T-cell (primary cell): ENCODE measurements around the gene PTPRM. TPM values are rescaled to one million over a fixed set of nuclear protein-coding genes. Genes with fewer than 3 reads are reported as not detected.

Experiments used
- ATAC-seq, 4 experiments: fragments of 200-7000 bp in 3 of 4; fragments of 150-1000 bp in 1 of 4; cut with Tn5 transposase; replicated peaks in 1 of 4; 1 replicate in 3 of 4; 2 replicates in 1 of 4; pipeline ENCODE4 v1.10.0; 2021; ENCODE audit warnings: moderate library complexity in 3 of 4, mild to moderate bottlenecking in 2 of 4, moderate number of reproducible peaks in 1 of 4
- CTCF ChIA-PET, 2 donors: fragments of 300-600 bp; sonication (Branson Sonifier 250); formaldehyde crosslinking; loops; one replicate each; lab custom pipeline; 2022; ENCODE audit warnings: antibody characterized with exemption in 2 of 2; lab: Charles Lee
- POLR2A ChIA-PET, 2 donors: fragments of 300-600 bp; sonication (Branson Sonifier 250); formaldehyde crosslinking; loops; one replicate each; lab custom pipeline; 2022; ENCODE audit warnings: antibody characterized with exemption in 2 of 2; lab: Charles Lee
- DNase-seq, 35 experiments: peaks; one replicate each; pipeline versions ENCODE4 v3.0.0 to v3.0.0-alpha.2; 2013 to 2023
- H3K27ac ChIP-seq: one replicate; pipeline ENCODE4 v1.5.1; 2013; ENCODE audit warnings: low read length
- H3K27me3 ChIP-seq, 2 experiments: replicated peaks in 1 of 2; 1 replicate in 1 of 2; 2 replicates in 1 of 2; pipeline versions ENCODE4 v1.6.1 to v1.7.0; 2013; ENCODE audit warnings: low read length in 1 of 2, mixed read lengths in 1 of 2; ENCODE audit not compliant: control insufficient read depth in 2 of 2, insufficient read depth in 2 of 2; ENCODE audit errors: extremely low read depth in 1 of 2
- H3K36me3 ChIP-seq, 2 donors: 1 replicate in 1 of 2; 2 replicates in 1 of 2; pipeline versions ENCODE4 v1.6.1 to v1.7.0; 2013; ENCODE audit warnings: low read length in 1 of 2; ENCODE audit not compliant: control insufficient read depth in 2 of 2, insufficient read depth in 1 of 2; ENCODE audit errors: extremely low read depth in 1 of 2
- H3K4me1 ChIP-seq, 2 experiments: 1 replicate in 1 of 2; 2 replicates in 1 of 2; pipeline versions ENCODE4 v1.6.1 to v1.7.0; 2013; ENCODE audit warnings: low read length in 2 of 2, mixed read lengths in 1 of 2; ENCODE audit not compliant: insufficient read depth in 2 of 2, control insufficient read depth in 1 of 2; ENCODE audit errors: extremely low read depth in 1 of 2
- H3K4me3 ChIP-seq, 2 donors: 1 replicate in 1 of 2; 2 replicates in 1 of 2; pipeline versions ENCODE4 v1.5.1 to v1.7.0; 2013; ENCODE audit warnings: mild to moderate bottlenecking in 2 of 2, low read length in 1 of 2, moderate library complexity in 1 of 2; ENCODE audit not compliant: control insufficient read depth in 1 of 2; ENCODE audit errors: extremely low read depth in 1 of 2
- H3K9me3 ChIP-seq: 2 replicates; pipeline ENCODE4 v1.7.0; 2013
- H3K27ac Mint-ChIP-seq, 2 donors: one replicate each; pipeline ENCODE4 v1.8.0; 2020 to 2021; ENCODE audit warnings: mild to moderate bottlenecking in 2 of 2, mixed read lengths in 2 of 2
- H3K27me3 Mint-ChIP-seq, 2 donors: one replicate each; pipeline ENCODE4 v1.8.0; 2021 to 2022; ENCODE audit warnings: mixed read lengths in 2 of 2
- H3K36me3 Mint-ChIP-seq: one replicate; pipeline ENCODE4 v1.8.0; 2021; ENCODE audit warnings: mixed read lengths
- H3K4me1 Mint-ChIP-seq, 3 donors: one replicate each; pipeline ENCODE4 v1.8.0; 2020 to 2022; ENCODE audit warnings: mixed read lengths in 3 of 3, mild to moderate bottlenecking in 1 of 3
- H3K4me3 Mint-ChIP-seq, 3 donors: one replicate each; pipeline ENCODE4 v1.8.0; 2020 to 2022; ENCODE audit warnings: mild to moderate bottlenecking in 3 of 3, mixed read lengths in 3 of 3, moderate library complexity in 3 of 3
- H3K9me3 Mint-ChIP-seq, 3 donors: one replicate each; pipeline ENCODE4 v1.8.0; 2020 to 2022; ENCODE audit warnings: mixed read lengths in 3 of 3
- WGBS: methylation state at CpG from one replicate; pipeline ENCODE4 v1.1.5; 2013; ENCODE audit warnings: missing lambda C conversion rate; ENCODE audit not compliant: insufficient coverage; 5-methylcytosine and 5-hydroxymethylcytosine counted together
- total RNA-seq, 35 experiments: library from RNA in 6 of 35; stranded (reverse) in 6 of 35; fragments of 120-200 nt in 1 of 35; gene quantifications; one replicate each; pipeline versions ENCODE4 v1.2.1 to v1.2.4 and lab custom pipeline; 2013 to 2026

PTPRM gene
- total RNA-seq, 5 donors from 2014 or later (not counting 1 experiment from before 2014, with no cell fraction given), result 4.1 to 47.4 (median 7.1) TPM

DNA sequence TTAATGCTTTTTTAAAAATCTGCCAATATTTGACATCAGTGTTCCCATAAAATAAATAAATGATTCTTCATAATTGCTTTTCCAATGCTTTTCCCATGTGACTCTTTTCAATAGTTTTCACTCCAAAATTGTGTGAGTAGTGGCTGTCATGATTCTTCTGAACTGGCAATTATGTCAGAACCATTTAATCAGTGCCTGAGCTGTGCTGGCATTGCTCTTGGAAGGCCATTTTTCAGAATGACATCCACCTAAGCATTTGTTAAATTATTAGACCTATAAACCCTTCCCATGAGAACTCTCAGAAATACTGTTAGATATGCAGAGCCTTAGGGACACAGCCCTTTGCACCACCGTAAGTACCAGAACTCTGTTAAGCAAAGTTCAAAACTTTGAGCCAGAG, 707.3 kb downstream of the PTPRM start:
- Histone ChIP-seq H3K36me3 (no peaks in the 10 kb centered on the region), H3K4me3 (no peak overlapping the region), H3K4me1 (no peaks in the 10 kb centered on the region), H3K27ac (no peak overlapping the region), H3K27me3 (no peaks in the 10 kb centered on the region), H3K9me3 (no peaks in the 10 kb centered on the region)
- Mint-ChIP-seq H3K4me1 (no peaks in the 10 kb centered on the region), H3K27me3 (no peaks in the 10 kb centered on the region), H3K27ac (no peak overlapping the region), H3K4me3 (no peak overlapping the region), H3K36me3 (no peaks in the 10 kb centered on the region), H3K9me3 (peaks cover 0 to 3% (median 0%) of the 10 kb centered on the region in 3 donors)
- ChIA-PET POLR2A (no interaction called here), CTCF (no interaction called here)
- DNase-seq, result no peak
- WGBS, result 86% methylated on average over 1 of the region's 1 CpG
- ATAC-seq, result no peak

GRCh38 chr18:8276406-8276805, 709.3 kb downstream of the PTPRM start:
- no peak for ATAC-seq
- Histone ChIP-seq H3K4me1 (no peaks in the 10 kb centered on the region), H3K9me3 (no peaks in the 10 kb centered on the region), H3K4me3 (no peak overlapping the region), H3K27ac (no peak overlapping the region), H3K27me3 (no peaks in the 10 kb centered on the region), H3K36me3 (no peaks in the 10 kb centered on the region)
- H3K4me3 Mint-ChIP-seq, result no peak overlapping the region
- ChIA-PET POLR2A (no interaction called here), CTCF (no interaction called here)
- no CpG with 5 or more reads among the region's 3 CpGs for whole genome bisulfite sequencing
- DNase-seq, result no peak
- peaks cover 0 to 3% (median 0%) of the 10 kb centered on the region in 3 donors for H3K9me3 Mint-ChIP-seq
- no peak overlapping the region for H3K27ac Mint-ChIP-seq
- no peaks in the 10 kb centered on the region for H3K36me3 Mint-ChIP-seq
- no peaks in the 10 kb centered on the region for H3K27me3 Mint-ChIP-seq
- H3K4me1 Mint-ChIP-seq, result no peaks in the 10 kb centered on the region

DNA sequence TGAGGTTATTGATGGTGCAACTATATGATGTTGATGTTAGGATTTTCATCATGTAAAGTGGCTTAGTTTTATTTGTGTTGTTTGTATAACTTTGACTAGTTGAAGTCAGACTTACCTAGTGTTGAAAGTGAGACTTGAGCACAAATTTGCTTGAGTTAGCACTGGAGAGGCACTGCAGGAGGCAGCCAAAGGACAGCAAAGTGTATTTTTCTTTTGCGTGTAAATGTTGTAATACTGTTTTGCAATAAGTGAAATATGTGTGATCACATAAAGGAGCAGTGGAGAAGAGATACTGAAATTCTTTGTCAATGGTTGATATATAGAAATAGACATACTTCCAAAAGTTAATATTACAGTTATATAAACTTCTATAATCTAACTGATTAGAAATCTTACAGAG, 710.2 kb downstream of the PTPRM start:
- H3K9me3 ChIP-seq, result no peaks in the 10 kb centered on the region
- H3K4me1 ChIP-seq, result no peaks in the 10 kb centered on the region
- Mint-ChIP-seq H3K36me3 (no peaks in the 10 kb centered on the region), H3K9me3 (peaks cover 0 to 3% (median 0%) of the 10 kb centered on the region in 3 donors), H3K4me1 (no peaks in the 10 kb centered on the region), H3K27ac (no peak overlapping the region), H3K4me3 (no peak overlapping the region), H3K27me3 (no peaks in the 10 kb centered on the region)
- H3K27me3 ChIP-seq, result no peaks in the 10 kb centered on the region
- no peak overlapping the region for H3K27ac ChIP-seq
- ChIA-PET POLR2A (interaction anchor here in 1 of 2 donors (0.6 kb wide), 1 partner anchor 34 kb away, joined by 3 read pairs; no protein-coding TSS in a partner anchor), CTCF (no interaction called here)
- no peak overlapping the region for H3K4me3 ChIP-seq
- WGBS, result no CpG with 5 or more reads among the region's 1 CpG
- DNase-seq, result no peak
- no peaks in the 10 kb centered on the region for H3K36me3 ChIP-seq
- no peak for ATAC-seq

DNA sequence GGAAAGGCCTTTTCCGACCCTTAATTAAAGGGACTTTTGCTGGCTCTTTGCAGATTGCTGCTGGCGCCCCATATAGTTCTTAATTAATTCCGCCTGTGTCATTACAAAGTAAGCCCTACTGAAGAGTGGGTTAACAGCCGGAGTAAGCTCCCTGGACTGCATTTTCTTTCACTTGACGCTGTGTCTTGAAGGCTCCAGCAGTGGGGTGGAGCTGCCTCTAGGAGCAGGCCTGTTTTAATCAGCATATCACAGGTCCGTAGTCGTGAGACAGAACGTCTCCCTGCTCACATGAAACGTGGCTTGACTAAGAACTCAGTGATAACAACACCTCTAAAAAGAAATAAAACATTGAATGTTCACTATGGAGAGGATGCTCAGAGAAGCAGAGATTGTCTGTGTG, 712.2 kb downstream of the PTPRM start:
- H3K36me3 ChIP-seq, result no peaks in the 10 kb centered on the region
- H3K4me1 Mint-ChIP-seq, result no peaks in the 10 kb centered on the region
- no peak overlapping the region for H3K27ac Mint-ChIP-seq
- DNase-seq (no peak), ATAC-seq (no peak)
- peaks cover 0 to 2% (median 0%) of the 10 kb centered on the region in 3 donors for H3K9me3 Mint-ChIP-seq
- H3K4me3 Mint-ChIP-seq, result no peak overlapping the region
- WGBS, result 93% methylated on average over 5 of the region's 9 CpGs
- no peaks in the 10 kb centered on the region for H3K27me3 ChIP-seq
- no peaks in the 10 kb centered on the region for H3K4me1 ChIP-seq
- ChIA-PET CTCF (no interaction called here), POLR2A (no interaction called here)
- H3K27me3 Mint-ChIP-seq, result no peaks in the 10 kb centered on the region
- no peaks in the 10 kb centered on the region for H3K36me3 Mint-ChIP-seq
- H3K9me3 ChIP-seq, result no peaks in the 10 kb centered on the region
- H3K4me3 ChIP-seq, result no peak overlapping the region
- H3K27ac ChIP-seq, result no peak overlapping the region

DNA sequence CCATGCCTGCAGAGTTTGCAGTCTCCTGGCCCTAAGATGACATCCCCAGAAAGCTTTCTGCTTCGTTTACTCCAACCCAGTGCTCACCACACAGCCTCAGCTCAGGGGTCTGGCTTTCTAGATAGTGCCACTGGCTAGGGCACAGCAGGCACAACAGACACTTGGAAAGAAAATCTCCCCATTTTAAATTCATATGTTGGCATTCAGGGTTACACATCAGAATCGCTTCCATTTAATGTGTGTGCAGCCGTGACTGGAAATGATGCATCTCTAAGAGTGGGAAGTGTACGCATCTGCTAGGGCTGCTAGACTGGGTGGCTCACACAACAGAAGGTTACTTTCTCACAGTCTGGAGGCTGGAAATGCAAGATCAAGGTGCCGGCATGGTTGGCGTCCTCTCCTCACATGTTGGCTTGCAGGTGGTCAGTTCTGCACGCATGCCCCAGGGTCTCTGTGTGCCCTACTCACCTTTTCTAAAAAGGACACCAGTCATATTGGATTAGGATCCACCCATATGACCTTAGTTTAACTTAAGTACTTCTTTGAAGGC, 712.7 kb downstream of the PTPRM start:
- Histone ChIP-seq H3K36me3 (no peaks in the 10 kb centered on the region), H3K9me3 (no peaks in the 10 kb centered on the region), H3K4me1 (no peaks in the 10 kb centered on the region), H3K27ac (no peak overlapping the region), H3K4me3 (no peak overlapping the region), H3K27me3 (no peaks in the 10 kb centered on the region)
- no peak for ATAC-seq
- Mint-ChIP-seq H3K4me3 (no peak overlapping the region), H3K27me3 (no peaks in the 10 kb centered on the region), H3K27ac (no peak overlapping the region), H3K36me3 (no peaks in the 10 kb centered on the region), H3K4me1 (no peaks in the 10 kb centered on the region), H3K9me3 (no peaks in the 10 kb centered on the region)
- no peak for DNase-seq
- POLR2A ChIA-PET, result no interaction called here
- CTCF ChIA-PET, result no interaction called here
- WGBS, result 91% methylated on average over 6 of the region's 7 CpGs

GRCh38 chr18:8283891-8284585, 716.9 kb downstream of the PTPRM start:
- H3K4me1 Mint-ChIP-seq, result no peaks in the 10 kb centered on the region
- H3K9me3 ChIP-seq, result no peaks in the 10 kb centered on the region
- H3K4me3 ChIP-seq, result no peak overlapping the region
- H3K4me1 ChIP-seq, result no peaks in the 10 kb centered on the region
- WGBS, result no CpG with 5 or more reads among the region's 3 CpGs
- H3K36me3 ChIP-seq, result no peaks in the 10 kb centered on the region
- DNase-seq (no peak), ATAC-seq (no peak)
- ChIA-PET POLR2A (no interaction called here), CTCF (no interaction called here)
- no peak overlapping the region for H3K27ac Mint-ChIP-seq
- no peaks in the 10 kb centered on the region for H3K9me3 Mint-ChIP-seq
- no peaks in the 10 kb centered on the region for H3K36me3 Mint-ChIP-seq
- H3K27me3 ChIP-seq, result no peaks in the 10 kb centered on the region
- H3K27ac ChIP-seq, result no peak overlapping the region
- no peaks in the 10 kb centered on the region for H3K27me3 Mint-ChIP-seq
- no peak overlapping the region for H3K4me3 Mint-ChIP-seq
